Endometrial microvascular endothelial cells (primary cell): Measurements from ENCODE around the gene SARM1. TPM values are rescaled to one million over a fixed set of nuclear protein-coding genes. Genes with fewer than 3 reads are reported as not detected.

Experiments
- in situ Hi-C: cut with HindIII; loops from 2 replicates; pipeline ENCODE4 v1.10.0; 2017; ENCODE audit warnings: low sequenced_read_pairs, low pct_unique_long_range_greater_than_20kb; ENCODE audit errors: inconsistent ontology term
- total RNA-seq: library from RNA; depleted of rRNA; stranded (reverse); fragments of >200 nt; gene quantifications from one replicate; pipeline ENCODE4 v1.2.3, GENCODE V29; 2015; ENCODE audit errors: inconsistent ontology term

SARM1 gene
- total RNA-seq, 1 donor from 2014 or later = 2.4 TPM

DNA sequence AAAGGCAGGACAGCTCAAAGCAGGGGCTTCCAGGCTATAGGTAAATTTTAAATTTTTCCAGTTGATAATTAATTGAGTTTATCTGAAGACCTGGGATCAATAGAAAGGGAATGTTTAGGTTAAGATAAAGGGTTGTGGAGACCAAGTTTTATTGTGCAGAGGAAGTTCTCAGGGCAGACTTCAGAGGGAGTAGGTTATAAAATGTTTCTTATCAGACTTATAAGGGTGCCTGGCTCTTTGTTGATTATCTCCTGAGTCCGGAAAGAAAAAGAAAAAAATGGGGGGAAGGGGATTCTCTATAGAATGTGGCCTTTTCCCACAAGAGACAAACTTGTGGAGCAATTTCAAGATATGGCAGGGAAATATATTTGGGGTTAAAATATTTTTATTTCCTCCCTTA is 18.6 kb downstream of the SARM1 start:
- in situ Hi-C loops = no loop called here

DNA sequence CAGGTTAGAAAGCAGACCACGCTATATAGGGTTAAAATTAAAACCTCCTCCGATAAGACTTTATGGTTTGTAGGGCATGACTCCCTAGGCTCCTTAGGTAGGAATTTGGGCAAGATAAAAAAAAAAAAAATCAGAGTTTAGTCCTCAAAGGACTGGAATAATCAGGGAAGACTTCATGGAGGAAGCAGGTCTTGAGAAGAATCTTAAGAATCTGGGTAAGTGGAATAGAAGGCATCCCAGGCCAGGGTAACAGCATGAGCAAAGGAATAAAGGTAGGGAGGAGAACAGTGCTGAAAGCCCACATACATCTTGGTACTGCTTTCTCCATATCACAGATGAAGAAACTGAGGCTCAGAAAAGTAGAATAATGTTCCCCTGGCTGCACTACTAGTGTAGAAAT is 19.1 kb downstream of the SARM1 start:
- in situ Hi-C loops = no loop called here

GRCh38 chr17:28390984-28391383 is 19.5 kb downstream of the SARM1 start:
- in situ Hi-C loops = no loop called here

DNA sequence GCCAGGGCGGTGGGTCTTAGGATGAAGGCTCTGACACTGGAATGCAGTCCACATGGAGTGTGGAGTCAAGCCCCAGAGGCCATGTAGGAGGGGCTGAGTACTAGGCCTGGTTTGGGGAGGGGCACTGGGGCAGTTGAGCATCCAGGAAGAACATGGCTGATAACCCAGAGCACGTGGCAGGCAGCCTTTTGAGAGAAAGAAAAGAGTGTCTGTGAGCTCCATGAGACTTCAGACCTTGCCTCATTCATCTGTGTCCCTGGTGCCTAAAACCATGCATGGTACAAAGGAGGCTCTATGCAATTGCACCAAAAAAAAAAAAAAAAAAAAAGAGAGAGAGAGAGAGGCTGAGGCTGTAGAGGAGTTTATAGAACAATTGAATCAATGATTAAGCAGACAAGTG is 19.9 kb downstream of the SARM1 start:
- in situ Hi-C loops = no loop called here

GRCh38 chr17:28392491-28392890 is 21.0 kb downstream of the SARM1 start:
- in situ Hi-C loops = no loop called here

GRCh38 chr17:28394337-28395116 is 23.0 kb downstream of the SARM1 start:
- in situ Hi-C loops = no loop called here

GRCh38 chr17:28395426-28395825 is 23.9 kb downstream of the SARM1 start:
- in situ Hi-C loops = no loop called here

- in situ Hi-C loops = no loop called here
Measured at GRCh38 chr17:28395968-28396367, 24.5 kb downstream of the SARM1 start.

DNA sequence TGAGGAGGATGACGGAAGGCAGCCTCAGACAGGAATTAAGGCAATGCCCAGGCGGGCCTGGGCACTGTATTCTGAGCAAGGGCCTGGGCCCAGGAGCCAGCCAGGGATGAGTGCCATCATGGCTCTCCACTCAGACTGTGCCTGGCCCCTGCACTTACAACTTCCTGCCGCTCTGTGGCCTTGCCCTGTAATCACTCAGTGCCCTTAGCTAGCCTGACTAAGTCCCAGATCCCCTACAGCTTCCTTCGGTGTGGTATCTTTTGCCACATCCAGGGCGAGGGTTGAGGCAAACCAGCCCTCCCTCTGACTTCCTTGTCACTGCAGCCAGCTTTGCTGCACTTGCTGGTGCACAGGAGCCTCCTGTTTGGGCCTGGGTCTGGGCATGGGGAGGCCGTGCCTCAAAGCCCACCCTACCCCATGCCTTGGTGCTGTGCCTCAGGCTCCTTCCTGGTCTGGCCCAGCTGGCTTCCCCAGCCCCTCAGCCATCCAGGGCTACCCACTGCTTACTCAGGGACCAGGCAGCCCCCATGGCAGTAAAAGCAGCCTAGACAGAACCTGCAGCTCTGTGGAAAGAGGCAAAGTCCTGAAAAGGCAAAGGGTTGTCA is 25.2 kb downstream of the SARM1 start:
- in situ Hi-C loops = no loop called here

GRCh38 chr17:28397275-28397674 is 25.8 kb downstream of the SARM1 start:
- in situ Hi-C loops = no loop called here

DNA sequence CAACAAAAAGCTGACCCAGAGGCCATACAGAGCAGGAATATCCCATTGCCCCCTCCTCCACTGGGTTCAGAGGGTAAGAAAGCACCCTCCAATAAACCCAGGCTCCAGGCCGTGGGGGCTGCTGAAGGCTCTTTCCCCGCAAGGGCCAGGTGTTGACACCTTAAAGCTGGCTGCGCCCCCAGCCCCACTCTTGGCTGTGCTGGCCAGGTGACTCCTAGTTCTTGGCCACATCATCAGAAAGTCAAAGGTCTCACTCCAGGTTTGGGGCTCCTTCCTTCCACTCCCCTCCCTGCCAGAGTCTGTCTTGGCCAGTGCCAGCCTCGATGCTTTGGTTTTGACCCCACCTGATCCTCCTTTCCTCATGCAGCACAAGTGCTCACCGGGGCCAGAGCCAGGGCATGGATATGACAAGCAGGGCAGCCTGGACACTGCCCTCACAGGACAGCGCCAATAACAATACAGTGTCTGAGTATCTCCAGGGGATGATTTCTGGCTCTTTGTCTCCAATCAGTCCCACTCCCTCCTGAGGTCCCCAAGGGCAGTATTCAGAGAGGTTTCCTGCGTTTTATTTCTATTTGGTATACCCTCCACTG is 26.3 kb downstream of the SARM1 start:
- in situ Hi-C loops = no loop called here

DNA sequence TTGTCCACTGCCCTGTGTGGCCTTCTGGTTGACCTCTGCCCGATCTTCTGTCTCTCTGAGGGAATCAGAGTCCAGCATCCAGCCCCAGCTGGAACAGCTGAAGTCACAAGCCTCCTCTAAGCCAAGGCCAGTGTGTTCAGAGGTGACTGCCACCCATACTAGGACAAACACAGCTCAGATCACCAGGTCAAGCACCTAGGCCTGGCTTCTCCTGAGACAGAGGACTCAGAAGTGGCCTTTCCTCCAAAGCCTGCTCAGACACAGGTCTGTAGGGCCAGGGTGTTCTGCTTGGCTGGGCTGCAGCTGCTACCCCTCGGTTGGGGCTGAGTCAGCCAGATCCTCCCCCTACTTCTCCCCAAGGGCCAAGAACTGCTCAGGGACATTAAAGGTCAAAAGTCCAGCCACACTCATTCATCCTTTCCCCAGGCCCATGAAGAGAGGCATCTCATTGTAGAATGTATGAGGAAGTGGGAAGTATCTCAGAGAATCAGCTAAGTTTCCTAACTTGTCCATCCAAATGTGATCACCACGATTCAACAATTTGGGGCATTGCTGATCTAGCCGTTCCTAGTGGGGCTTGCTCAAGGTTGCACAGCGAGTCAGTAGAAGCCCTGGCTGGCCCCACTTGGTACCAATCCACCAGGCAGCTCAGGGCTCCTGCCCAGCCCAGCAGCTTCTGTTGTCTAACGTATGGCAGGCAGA is 26.9 kb downstream of the SARM1 start:
- in situ Hi-C loops = no loop called here

DNA sequence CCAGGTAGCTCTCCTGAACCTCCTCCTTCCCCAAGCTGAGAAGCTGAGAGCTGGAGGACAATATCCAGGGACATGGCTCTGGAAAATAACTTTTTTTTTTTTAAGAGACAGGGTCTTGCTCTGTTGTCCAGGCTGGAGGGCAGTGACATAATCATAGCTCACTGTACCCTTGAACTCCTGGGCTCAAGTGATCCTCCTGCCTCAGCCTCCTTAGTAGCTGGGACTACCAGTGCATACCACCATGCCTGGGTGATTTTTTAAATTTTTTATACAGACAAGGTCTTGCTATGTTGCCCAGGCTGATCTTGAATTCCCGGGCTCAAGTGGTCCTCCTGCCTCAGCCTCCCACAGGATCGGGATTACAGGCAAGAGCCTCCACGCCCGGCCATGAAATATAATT is 28.3 kb downstream of the SARM1 start:
- in situ Hi-C loops = no loop called here

- in situ Hi-C loops = no loop called here
Measured at GRCh38 chr17:28402224-28402630, 30.7 kb downstream of the SARM1 start.

- in situ Hi-C loops = no loop called here
Measured at GRCh38 chr17:28402844-28403243, 31.4 kb downstream of the SARM1 start.

GRCh38 chr17:28404007-28404406 is 32.5 kb downstream of the SARM1 start:
- in situ Hi-C loops = no loop called here

DNA sequence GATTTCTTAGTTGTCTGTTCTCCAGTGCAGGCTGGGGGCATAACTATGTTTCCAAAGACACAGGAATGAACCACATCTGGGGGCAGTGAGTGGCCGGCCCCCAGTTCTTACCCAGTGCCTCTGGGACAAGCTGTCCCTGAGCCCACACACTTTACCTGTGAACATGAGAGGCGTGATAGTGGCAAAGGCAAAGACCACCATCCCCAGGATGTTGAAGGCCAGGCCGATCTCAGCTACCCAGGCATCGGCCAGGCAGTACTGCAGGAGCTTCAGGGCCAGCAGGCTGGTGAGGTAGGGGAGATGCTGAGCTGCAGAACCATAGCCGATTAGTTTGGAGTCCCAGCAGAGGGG is 32.9 kb downstream of the SARM1 start:
- in situ Hi-C loops = no loop called here

DNA sequence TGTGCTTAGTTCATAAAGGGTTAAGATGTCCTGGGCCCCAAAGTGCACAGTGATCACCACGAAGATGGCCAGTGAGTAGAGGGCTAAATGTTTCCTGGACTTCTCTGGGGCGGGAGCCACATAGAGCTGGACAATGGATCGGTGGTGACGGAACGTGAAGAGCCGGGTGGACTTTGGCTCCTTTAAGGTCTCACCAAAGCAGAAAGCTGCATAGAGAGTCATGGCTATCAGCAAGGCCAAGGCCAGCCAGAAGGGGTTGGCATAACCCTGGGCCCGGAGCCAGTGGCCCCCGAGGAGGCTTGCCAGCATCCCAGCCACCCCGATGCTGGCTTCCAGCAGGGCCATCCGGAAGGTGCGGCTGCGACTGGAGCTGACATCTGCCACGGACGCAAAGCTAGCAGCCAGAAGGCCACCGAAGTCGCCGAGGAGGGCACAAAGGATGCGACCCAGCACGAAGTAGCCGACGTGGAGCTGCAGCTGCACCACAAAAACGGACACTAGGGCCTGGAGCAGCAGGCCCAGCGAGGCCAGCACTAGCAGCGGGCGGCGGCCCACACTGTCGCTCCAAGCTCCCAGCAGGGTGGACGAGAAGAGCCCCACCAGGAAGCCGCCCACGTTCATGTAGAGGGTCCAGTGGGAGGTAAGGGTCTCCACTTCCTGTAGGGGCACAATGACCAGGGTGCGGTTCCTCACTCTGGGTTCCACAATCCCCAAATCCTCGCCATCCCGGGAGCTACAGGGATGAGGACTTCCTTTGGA is 33.5 kb downstream of the SARM1 start:
- in situ Hi-C loops = no loop called here
